Epithelial cell of esophagus (primary cell): ENCODE data around the gene FAM171A2.
A peak's percentile ranks its signal among the peaks of the same experiment; 100 is the strongest.

ENCODE experiments used
- DNase-seq: peaks from one replicate; pipeline ENCODE4 v3.0.0; 2010; ENCODE audit warnings: low read depth
- H3K4me3 ChIP-seq: 2 replicates; pipeline ENCODE4 v1.5.1; 2011; ENCODE audit warnings: mild to moderate bottlenecking, low read length, control low read depth
- TF ChIP-seq, protein P1 (sequence below): IDR thresholded peaks from 2 replicates; pipeline ENCODE4 v1.5.1; 2011; ENCODE audit warnings: low read depth, mild to moderate bottlenecking, low read length, control low read depth, inconsistent platforms; ENCODE audit not compliant: insufficient read depth; ENCODE audit errors: missing control alignments

FAM171A2 gene

DNA sequence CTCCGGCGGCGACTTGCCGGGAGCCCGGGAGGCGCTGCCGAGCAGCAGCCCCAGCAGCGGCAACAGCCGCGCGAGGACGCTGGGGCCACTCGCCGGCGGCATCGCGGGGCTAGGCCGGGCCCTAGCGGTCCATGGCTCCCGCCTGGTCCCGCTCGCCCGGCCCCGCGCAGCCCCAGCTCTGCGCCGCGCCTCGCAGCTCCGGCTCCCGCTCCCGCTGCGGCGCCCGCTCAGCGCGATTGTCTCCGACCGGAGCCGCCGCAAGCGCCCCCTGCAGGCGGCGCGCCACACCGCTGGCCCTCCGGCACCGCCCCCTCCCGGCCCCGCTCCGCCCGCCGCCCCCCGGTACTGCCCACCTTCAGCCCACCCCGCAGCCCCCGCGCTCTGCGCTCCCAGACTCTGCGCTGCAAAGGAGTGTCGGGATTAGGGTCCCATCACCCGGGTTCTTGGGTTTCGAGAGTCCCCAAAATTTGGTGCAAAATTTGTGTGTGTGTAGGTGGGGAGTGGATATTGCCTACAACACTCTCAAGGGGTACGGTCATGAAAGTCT, at the start of gene FAM171A2:
FAM171A2 (minus strand) TSS at position 241 of the 547 bp plus-strand sequence; CDS start at position 102, 139 bp downstream.
- peak; percentile 60 for DNase-seq
- TF ChIP-seq, protein P1, sequence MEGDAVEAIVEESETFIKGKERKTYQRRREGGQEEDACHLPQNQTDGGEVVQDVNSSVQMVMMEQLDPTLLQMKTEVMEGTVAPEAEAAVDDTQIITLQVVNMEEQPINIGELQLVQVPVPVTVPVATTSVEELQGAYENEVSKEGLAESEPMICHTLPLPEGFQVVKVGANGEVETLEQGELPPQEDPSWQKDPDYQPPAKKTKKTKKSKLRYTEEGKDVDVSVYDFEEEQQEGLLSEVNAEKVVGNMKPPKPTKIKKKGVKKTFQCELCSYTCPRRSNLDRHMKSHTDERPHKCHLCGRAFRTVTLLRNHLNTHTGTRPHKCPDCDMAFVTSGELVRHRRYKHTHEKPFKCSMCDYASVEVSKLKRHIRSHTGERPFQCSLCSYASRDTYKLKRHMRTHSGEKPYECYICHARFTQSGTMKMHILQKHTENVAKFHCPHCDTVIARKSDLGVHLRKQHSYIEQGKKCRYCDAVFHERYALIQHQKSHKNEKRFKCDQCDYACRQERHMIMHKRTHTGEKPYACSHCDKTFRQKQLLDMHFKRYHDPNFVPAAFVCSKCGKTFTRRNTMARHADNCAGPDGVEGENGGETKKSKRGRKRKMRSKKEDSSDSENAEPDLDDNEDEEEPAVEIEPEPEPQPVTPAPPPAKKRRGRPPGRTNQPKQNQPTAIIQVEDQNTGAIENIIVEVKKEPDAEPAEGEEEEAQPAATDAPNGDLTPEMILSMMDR, result peak; percentile 28
- H3K4me3 ChIP-seq, result peak within 1 kb of the TSS; percentile 55

DNA sequence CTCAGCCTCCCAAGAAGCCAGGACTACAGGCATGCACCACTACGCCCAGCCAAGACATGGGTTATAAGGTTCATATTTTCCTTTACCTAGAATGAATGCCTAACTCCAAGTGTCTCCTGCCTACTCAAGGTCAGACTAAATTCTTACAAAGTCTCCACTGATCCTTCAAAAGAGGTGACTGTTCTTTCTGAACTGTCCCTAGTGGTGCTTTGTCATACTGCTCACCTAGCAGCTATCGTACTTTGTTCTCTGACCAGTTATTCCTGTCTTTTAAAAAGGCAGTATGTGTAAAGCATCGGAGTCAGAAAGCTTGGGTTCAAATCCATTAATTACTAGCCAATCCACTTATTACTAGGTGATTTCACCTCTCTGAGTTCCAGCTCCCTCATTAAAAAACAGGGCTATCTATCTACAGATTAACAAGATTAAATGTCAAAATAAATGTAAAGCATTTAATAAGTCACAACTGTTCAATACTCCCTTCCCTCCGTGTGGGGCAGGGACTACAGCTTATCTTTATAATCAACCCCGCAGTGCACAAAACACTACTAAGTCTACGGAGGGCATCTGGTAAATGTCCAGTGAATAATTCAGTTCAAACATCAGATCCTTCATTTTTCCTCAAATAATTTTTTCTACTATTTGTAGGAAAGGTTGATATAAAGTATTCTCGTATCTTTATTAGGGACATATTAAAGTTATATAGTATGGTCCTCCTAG, 45.8 kb upstream of the FAM171A2 start:
- peak; percentile 8 for DNase-seq
- TF ChIP-seq, protein P1, result peak; percentile 14
- H3K4me3 ChIP-seq, result no peak overlapping the region

DNA sequence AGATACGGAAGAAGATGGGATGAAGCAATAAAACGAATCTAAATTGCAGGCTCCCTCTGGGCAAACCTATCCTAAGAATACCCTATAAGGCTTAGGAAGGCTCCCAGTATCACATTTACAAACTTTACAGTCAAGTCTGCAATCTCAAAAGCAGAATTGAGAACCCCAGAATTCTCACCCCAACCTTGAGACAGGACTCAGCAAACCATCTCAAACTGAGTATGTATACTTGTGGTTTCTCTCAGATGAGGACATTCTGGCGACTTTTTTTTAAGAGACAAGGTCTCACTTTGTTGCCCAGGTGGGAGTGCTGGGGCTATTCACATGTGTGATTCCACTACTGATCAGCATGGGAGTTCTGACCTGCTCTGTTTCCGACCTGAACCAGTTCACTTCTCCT, 45.1 kb upstream of the FAM171A2 start:
- TF ChIP-seq, protein P1, result no peak
- H3K4me3 ChIP-seq, result no peak overlapping the region
- no peak for DNase-seq

DNA sequence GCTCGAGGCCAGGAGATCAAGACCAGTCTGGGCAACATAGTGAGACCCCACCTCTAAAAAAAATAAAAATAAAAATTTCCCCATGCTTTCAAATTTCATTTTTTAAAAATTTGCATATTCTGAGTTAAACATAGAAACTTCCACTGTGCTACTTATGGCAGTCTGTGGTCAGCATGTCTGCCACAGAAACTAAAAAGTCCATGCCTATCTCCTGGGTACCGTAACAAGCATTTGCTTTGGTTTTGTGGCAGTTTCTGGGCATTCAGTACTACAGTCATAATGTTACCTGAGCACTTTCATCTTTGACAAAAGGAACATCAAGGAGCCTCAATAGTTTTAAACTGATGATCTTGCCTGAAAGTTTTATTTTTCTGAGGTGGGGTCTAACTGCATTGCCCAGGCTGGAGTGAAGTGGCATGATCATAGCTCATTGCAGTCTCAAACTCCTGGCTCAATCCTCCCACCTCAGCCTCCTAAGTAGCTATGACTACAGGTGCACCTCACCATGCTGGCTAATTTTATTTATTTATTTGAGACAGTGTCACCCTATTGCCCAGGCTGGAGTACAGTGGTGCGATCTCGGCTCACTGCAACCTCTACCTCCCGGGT, 39.0 kb upstream of the FAM171A2 start:
- no peak for DNase-seq
- TF ChIP-seq, protein P1, result no peak
- H3K4me3 ChIP-seq, result no peak overlapping the region

DNA sequence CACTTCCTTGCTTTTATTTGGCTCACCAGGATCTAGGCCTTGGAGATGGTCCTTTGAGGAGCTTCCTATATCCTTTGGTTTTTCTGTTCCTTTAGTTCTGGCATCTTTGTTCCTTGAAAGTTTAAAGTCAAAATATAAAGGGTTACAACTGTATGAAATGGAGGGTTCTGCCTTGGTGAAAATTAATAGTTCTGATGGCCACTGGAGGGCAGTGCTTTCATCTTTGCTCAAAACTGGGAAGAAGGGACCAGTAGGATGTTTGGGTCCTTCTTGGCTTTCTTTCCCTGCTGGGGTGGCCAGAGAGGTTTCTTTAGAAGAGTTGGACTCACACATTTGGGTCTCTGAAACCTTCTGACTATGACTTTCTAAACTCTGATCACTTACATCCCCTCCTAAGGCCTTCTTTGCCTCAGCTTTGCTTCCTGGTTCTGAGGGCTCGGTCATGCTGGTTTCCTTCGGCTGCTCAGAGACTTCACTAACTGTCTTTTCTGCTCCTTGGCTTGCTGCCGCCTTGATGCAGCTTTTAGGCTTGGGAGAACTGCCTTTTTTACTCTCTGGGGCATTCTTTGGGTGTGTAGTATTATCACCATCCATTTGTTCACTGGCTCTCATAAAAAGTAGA, 36.7 kb upstream of the FAM171A2 start:
- TF ChIP-seq, protein P1, result peak; percentile 53
- peak; percentile 38 for DNase-seq

DNA sequence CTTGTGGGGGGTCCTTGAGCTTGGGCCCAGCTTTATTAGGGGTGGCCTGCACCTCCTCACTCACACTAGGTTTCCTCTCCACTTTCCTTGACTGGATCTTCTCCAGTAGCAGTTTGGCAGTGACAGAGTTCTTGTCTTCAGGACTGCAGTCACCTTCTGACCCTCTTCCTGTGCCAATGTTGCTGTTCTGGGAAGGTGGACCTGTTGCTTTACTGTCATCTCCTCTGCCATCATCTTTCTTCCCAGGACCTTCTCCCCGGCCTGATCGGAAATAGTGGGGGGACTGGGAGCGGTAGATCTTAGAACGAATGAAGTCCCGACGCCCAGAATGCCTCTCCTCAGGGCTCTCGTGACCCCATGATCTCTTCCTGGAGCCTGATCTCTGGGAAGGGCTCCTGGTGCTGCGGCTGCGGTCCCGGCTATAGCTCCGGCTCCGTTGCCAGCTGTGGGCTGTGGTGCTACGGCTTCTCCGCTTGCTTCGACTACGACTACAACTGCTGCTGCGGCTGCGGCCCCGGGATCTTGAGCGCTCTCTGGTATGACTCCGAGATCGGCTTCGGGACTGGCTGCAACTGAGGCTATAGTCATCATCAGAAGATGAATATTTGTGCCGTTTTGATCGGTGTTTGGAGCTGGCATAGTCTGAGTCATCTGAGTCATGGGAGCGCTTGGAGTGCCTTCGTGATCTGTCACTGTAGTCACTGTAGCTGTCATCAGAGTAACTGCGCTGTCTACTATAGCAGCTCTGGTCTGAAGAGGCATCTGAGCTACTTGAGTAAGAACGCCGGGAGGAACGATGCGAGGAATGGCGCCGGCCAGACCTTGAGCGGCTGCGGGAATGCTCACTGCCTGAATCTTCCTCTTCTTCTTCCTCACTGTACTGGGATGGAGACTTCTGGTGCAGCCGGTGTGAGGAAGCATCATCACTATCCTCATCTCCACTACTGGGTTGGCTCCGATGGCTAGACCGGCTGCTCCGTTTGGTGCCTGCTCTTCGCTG, 35.3 kb upstream of the FAM171A2 start:
- no peak overlapping the region for H3K4me3 ChIP-seq
- no peak for DNase-seq
- TF ChIP-seq, protein P1, result no peak

More for the DNA sequence above, 36.7 kb upstream of the FAM171A2 start:
- H3K4me3 ChIP-seq, result no peak overlapping the region
